Fibroblast of pulmonary artery (primary cell): ENCODE data around the gene CCDC93.
A peak's percentile ranks its signal among the peaks of the same experiment; 100 is the strongest.

Source experiments
- DNase-seq: peaks from one replicate; pipeline ENCODE4 v3.0.0-alpha.2; 2010; ENCODE audit warnings: low read depth
- H3K4me3 ChIP-seq: replicated peaks from 2 replicates; pipeline ENCODE4 v1.5.1; 2011; ENCODE audit warnings: low read depth, mild to moderate bottlenecking, control low read depth, low read length, moderate library complexity
- TF ChIP-seq, protein P1 (sequence below): IDR thresholded peaks from 2 replicates; pipeline ENCODE4 v1.5.1; 2011; ENCODE audit warnings: mild to moderate bottlenecking, control low read depth, low read length, inconsistent platforms; ENCODE audit errors: missing control alignments

CCDC93 gene

DNA sequence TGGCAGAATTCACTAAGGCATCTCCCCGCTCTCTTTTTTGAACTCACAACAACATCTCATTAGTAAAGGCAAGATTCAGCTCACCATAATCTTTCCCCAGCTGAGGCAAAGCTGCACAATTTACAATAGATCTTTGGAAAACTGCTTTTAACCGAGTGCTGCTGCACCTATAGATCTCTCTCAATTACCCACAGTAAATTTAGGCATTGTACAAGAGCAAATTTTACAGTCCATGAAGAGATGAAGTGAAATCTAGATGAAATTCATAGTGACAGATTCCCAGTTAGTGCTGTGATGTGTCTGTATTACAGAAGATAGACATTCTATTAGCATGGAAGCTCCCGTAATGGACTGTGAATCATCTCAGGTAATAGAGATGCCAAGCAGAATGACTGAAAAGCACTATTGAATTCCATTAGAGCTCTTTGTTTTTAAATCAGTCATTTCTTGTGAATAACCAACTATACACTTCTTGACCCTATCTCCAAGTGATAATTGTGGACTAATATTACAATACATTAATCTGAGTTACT, 38.0 kb upstream of the CCDC93 start:
- TF ChIP-seq, protein P1, sequence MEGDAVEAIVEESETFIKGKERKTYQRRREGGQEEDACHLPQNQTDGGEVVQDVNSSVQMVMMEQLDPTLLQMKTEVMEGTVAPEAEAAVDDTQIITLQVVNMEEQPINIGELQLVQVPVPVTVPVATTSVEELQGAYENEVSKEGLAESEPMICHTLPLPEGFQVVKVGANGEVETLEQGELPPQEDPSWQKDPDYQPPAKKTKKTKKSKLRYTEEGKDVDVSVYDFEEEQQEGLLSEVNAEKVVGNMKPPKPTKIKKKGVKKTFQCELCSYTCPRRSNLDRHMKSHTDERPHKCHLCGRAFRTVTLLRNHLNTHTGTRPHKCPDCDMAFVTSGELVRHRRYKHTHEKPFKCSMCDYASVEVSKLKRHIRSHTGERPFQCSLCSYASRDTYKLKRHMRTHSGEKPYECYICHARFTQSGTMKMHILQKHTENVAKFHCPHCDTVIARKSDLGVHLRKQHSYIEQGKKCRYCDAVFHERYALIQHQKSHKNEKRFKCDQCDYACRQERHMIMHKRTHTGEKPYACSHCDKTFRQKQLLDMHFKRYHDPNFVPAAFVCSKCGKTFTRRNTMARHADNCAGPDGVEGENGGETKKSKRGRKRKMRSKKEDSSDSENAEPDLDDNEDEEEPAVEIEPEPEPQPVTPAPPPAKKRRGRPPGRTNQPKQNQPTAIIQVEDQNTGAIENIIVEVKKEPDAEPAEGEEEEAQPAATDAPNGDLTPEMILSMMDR = no peak
- no peak overlapping the region for H3K4me3 ChIP-seq
- DNase-seq = no peak

GRCh38 chr2:118050974-118051373, 37.1 kb upstream of the CCDC93 start:
- H3K4me3 ChIP-seq = no peak overlapping the region
- DNase-seq = no peak
- TF ChIP-seq, protein P1 = no peak

- TF ChIP-seq, protein P1 = no peak
- no peak overlapping the region for H3K4me3 ChIP-seq
- DNase-seq = no peak
Observed at GRCh38 chr2:118050386-118050785, 36.5 kb upstream of the CCDC93 start.

GRCh38 chr2:118049816-118050140, 35.9 kb upstream of the CCDC93 start:
- H3K4me3 ChIP-seq = no peak overlapping the region
- TF ChIP-seq, protein P1 = no peak
- no peak for DNase-seq

DNA sequence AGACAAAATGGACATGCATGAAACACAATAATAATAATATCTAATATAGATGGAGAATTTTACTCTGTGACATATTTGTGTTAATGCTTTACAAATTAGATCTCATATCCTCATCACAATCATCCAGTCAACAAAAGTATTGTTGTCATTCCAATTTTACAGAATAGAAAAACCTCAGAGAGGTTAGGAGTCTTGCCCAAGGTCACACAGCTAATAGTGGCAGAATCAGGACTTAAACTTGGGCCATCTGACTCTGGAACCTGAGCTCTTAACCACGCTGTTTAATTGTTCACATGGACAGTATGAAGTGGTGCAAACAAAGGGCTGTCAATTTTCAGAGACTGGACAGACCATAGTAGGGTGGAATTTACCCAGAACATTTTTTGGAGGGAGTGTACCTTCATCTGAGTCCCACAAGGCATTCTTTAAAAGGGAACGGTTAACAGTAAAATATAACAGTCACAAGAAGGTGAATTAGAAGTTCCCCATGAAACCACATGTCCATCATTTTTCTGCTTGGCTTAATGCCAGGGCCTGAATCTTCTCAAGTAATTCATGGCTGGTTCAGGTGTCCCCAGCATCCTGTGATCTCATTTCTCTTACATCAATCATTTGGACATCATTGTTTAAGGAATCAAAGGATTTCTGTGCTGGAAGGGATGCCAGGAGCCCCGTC, 35.4 kb upstream of the CCDC93 start:
- TF ChIP-seq, protein P1 = no peak
- no peak overlapping the region for H3K4me3 ChIP-seq
- DNase-seq = no peak

DNA sequence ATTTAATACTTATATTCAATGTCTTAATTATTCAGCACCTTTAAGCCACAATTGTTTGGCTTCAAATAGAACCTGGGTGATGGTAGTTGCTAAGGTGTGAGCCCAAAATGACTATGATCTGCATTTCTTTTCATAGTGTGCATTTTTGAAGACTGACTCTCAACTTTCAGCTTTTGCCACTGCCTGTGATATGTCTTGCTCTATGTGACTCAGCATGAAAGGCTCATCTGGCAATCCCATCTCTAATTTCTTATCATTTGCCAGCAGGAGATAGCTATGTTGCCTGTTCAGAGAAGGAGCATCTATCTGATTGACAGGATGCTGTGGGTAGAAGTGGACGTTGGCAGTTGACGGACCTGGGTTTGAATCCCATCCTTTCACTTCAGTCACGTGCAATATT, 34.5 kb upstream of the CCDC93 start:
- no peak overlapping the region for H3K4me3 ChIP-seq
- DNase-seq = no peak
- TF ChIP-seq, protein P1 = no peak

DNA sequence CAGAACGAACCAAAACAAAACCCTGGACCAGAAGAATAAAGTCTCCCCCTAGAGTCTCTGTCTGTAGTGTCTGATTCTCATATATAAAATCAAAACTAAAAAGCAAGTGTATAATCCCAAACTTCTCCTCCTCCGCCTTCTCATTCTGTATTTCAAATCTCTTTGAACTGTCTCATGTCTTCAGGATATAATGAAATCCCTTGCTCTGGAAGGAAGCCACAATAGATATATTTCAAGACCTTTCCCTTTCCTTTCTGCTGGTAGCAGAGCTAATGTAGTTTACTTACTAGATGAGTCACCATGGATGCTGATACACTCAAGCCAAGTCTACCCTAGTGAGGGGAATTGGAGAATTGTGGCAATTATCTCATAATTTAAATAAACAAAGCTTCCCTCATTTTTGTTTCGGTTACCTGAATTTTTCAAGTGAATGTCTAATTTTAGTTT, 33.5 kb upstream of the CCDC93 start:
- peak; percentile 57 for DNase-seq
- TF ChIP-seq, protein P1 = peak; percentile 14
- no peak overlapping the region for H3K4me3 ChIP-seq
